Midbrain (tissue), 1 donor: ENCODE measurements around the gene SCUBE2.
A peak's percentile ranks its signal among the peaks of the same experiment; 100 is the strongest.

ENCODE experiments used
- DNase-seq: peaks from one replicate; lab custom pipeline; 2025; lab: John Stamatoyannopoulos, UW

SCUBE2 gene

DNA sequence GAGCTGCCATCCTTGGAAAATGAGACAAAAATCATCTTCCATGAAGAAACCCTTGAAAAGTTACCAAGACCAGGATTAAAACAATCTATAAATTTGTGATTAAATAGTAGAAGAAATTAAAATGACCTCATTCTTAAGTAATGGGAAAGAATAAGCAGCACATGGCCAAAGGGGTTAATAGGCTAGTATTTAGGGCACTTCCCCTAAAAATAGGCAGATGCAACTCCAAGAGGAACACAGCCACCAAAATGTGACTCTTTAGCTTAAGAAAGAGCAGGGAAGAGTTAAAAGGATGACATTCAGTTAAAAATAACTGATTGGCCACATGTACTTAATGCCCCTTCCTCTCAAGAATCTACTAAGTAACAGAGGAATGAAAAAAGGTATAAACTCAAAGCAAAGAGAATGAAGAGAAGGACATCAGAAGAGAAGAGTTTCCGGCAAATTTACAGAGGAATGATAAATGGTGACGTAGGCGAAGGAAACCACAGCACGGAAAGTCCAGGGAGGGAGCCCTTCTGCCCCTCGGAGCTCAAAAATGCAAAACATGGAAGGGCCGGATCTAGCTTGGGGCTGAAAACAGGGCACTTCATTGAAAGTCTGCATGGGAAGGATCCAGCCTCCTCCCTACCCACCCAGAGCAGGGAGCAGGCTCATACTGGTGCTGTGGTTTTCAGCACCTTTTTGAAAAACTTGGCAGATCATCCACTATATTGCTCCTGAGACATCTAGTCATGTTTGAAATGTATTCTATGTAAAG lies 17.8 kb downstream of the SCUBE2 start:
- DNase-seq = no peak

DNA sequence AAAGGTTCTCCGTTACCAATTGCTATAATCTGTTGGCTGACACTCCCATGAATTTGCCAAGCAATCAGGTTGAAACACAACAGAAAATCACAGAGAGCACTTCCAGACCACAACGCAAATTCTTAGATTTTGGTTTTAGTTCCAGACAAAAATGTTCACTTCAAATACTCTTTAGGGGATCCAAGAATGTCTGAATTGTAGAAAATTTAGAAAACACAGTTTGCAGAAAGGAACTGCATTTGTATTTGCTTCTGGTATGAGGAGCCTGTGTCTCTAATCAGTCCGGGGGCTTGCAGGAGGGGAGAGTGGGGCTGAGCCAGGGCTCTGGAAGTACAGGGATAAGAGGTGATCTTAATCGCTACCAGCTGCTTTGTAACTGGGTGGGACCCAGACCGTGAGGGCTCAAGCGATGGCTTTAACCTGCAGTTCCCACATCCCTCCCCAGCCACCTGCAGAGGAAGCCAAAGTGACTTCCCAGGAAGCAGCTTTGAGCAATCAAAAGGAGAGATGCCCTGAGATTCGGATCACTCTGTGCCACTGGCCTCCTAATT lies 18.7 kb downstream of the SCUBE2 start:
- DNase-seq = no peak

DNA sequence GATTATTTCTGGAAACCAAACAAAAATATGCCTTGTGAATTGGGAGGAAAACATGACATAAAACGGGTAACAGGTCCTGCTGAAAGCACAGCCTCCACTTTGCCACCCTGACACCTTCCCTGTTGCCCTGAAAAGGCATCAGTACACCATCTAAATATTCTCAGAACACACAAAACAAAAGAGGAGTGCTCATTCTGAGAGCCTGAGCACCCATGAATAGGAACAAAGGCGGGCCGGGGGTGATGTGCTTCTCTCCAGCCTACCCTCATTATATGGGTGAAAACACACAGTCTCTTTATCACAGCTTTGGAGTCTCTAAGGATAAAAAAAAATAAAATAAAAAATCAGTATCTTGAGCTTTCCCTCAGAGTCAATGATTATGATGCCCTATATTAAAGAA lies 19.7 kb downstream of the SCUBE2 start:
- no peak for DNase-seq

DNA sequence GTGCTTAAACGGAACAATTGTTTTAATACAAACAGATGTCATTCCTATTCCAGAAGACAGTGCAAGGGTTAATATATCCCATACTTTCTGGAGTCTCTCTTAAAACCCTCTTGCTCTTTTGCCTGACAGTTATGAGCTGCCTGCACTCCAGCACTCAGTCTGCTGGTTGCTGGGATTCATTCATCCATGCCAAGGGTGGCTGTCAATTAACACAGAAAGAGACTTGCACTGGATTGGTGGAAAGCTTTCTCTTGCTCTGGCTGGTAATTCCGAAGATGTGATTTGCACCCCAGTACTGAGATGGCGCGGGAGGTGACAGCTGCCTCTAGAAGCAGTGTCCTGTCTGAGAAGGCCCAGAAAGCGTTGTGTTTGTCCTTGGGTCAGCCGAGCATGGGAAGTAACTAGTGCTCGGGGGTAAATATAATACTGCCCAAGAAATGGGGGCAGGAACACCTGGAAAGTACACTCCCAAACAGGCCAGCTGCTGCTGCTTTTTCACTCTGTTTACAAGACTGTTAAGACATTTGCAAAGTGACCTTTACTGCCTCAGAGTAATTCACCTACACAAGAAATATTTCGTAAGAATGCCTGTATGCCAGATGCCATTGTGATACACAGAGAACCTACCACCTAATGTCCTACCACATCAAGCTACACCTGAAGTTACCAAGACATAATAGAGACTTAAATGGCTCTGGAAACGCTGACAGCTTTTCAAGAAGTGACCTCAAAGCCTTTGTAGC lies 20.5 kb downstream of the SCUBE2 start:
- DNase-seq = no peak

DNA sequence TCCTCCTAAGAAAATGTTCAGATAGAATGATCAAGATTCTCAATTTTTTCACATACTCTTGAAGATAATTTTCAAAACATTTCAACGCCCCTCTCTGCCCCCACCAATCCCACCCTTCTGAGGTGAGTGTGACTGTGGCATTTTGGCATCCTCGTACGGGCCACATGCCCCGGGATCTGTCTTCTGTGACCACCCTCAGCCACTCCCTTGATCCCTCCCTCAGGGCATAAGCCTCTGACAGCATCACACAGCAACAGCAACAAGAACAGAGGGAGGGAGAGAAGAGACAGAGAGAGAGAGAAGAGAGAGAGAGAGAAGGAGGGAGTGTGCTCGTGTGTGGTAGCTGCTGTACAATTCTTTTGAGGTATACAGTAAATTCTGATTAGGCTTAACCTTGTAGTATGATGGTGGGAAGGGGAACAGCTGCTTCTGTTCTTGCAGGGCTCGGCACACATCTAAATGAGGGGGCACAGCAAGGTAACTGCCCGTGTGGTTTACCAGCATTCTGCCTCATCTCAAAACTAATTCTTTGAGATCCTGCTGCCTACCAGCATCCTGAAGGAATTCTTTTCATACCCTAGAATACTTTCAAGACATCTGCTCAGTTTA lies 21.4 kb downstream of the SCUBE2 start:
- no peak for DNase-seq

DNA sequence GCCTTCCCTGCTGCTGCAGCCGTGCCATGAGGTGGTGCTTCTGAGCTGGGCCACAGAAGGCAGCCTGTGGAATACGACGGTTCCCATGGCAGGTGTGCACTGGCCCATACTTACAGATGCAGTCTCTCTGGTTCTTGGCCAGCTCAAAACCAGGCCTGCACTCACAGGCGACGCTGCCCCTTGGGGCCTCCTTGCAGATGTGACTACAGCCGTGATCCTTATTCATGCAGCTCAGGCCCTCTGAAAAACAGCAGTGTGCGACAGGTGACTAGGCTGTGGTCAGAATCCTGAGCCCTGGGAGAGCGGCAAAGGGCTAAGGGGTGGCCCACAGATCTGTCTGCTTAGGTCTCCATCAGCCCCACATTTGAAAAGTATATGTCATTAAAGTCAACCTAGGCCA lies 22.1 kb downstream of the SCUBE2 start:
- DNase-seq = no peak

DNA sequence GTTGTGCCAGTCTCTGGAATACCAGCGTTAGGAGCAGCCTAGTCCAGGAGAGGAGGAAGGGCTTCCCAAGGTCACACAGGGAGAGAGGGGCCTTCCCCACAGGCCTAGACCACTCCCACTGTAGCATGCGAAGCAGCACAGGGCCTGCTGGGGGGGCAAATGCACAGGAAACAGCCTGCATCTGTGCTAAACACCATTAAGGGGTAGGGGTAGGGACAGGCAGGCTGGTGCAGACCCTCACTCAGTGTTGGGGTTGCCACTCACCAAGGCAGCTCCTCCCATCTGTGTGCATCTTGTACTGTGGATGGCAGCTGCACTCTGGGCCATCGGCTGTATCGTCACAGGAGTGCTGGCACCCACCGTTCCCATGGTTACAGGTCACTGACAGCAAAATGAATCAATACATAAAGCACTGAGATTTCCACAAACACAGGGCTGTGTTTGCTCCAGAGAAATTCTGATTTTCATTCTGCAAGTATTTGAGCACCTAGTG lies 24.9 kb downstream of the SCUBE2 start:
- DNase-seq = no peak

DNA sequence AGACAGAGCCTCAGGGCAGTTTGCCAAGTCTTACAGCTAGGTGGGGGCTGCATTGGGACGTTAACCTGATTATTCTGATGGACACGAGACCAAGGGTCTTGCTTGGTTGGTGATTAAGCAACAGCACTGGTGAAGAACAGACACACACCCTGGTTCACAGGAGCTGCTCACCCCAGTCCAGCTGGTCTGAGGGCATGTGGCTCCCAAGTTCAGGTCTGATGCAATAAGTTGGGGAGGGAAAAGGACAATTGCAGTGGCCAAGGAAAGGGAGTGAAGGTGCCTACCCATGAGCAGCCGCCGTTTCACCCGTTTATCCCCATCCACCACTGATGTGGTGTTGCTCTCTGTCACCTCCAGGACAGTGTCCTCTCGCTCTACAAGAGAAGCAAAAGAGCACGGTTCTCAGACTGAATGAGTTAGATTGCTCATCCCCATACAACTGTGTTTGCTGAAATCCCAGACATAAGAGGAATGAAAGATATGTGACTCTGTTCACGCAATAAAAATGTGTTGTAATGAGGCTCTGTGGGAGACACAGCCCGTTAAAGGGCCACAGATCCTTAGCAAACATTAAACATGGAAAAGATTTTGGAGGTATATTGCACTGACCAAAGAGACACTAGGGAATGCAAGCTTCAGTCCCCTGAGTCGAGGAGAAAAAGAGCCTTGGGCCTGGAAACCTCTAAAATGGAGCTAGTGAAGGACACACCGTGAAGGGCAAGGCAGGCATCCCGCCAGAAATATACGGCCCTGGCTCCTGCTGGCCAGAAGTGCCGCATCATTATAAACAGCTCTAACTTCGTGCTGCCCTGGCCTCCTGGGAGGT lies 25.6 kb downstream of the SCUBE2 start:
- no peak for DNase-seq

DNA sequence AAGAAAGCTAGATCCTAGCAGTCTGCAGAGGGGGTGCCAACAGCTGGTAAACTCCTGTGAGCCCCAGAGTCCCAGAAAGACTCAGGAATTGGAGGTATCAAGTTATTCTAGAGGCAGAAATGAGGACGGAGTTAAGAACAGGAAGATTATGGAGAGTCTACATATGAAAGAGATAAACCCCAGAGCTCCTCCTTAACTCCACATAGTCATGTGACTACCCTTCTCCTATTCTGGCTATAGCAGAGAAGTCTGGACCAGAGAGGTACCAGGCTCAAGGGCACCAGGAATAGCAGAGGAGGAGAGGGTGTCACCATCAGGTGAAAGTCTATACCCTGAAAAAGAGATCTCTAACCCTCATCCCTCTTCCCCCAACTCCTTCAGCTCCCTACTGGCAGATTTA lies 29.6 kb downstream of the SCUBE2 start:
- no peak for DNase-seq

DNA sequence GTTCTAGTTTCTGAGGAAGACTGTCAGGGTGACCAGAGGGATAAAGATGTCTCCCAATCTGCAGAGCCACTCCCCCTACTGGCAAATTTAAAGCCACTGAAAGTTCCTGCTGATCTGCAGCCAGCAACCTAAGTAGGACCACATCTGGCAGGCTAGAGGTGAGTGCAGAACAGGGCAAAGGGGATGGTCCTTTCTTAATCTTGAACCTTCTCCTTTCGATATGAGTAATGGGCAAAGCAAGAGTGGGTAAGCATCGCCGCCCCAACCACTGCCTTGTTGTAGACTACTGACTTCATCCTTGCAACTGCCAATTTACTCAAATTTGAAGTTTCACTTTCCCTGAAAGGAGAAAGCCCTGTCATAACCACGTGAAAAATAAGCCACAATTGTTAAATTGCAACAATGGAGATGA lies 30.7 kb downstream of the SCUBE2 start:
- no peak for DNase-seq

DNA sequence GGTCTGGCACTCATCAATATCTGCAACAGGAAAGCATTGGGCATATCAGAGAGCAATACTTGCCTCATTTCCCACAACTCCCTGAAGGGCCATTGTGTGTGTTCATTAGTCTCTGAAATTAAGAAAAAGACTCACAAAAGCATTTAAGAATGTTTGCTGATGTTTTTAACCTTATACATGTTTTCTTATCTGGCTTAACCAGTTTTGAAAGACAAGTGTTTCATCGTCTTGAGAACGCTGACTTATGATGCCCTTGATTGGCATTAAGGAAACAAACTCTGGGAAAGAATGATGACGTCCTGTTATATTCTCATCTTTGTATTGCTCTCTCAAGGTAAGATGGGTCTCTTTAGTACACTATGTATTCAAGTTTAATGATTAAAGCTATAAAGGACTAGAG lies 32.0 kb downstream of the SCUBE2 start:
- no peak for DNase-seq

DNA sequence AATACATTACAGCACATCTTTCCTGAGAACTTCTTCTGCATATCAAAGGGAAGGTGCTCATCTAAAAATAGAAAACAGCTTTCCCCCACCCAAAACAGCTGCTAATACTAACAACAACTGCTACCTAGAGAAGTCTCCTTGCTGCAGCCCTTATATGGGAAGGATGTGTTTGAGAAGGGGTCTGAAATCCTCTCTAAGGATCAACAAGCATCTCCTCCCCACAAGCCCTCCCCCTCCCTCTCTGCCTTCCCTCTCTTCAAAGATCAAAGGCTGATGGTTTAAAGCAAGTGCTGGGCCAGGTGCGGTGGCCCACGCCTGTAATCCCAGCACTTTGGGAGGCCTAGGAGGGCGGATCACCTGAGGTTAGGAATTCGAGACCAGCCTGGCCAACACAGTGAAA lies 33.5 kb downstream of the SCUBE2 start:
- DNase-seq = no peak

DNA sequence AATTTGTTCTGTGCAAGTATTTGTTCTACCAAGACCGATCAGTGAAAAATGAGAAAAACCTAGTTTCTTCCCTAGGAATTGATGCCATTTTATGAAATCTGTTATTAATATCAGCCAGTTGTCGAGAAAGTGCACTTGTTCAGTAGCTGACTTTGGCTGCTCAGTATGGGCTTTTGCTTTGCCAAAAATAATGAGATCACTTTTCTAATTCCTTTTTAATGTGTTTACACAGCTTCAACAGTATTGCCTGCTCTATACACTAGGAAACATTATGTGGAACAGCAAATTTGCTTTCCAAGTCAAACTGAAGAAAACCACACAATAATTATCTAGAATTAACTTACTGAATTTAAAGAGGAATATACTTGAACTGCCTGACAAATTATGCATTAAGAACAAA lies 34.4 kb downstream of the SCUBE2 start:
- no peak for DNase-seq

DNA sequence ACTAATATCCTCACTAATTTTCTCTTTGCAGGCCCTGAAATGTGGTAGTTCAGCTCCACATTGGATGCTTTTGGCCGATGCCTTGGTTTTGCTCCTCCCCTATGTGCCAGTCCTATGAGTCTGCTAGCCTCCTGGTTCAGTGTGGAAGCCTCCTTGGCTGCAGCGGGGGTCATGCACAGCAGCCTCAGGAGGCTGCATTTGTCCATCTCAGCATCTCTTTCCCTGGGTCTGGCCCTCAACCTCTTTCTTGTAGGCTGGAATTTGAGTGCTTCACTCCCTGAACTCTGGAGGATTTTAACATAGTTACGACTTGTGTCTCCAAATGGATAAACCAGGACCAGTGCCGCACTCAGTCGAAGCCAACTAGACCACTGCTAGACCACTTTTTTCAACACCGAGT lies 34.9 kb downstream of the SCUBE2 start:
- no peak for DNase-seq

DNA sequence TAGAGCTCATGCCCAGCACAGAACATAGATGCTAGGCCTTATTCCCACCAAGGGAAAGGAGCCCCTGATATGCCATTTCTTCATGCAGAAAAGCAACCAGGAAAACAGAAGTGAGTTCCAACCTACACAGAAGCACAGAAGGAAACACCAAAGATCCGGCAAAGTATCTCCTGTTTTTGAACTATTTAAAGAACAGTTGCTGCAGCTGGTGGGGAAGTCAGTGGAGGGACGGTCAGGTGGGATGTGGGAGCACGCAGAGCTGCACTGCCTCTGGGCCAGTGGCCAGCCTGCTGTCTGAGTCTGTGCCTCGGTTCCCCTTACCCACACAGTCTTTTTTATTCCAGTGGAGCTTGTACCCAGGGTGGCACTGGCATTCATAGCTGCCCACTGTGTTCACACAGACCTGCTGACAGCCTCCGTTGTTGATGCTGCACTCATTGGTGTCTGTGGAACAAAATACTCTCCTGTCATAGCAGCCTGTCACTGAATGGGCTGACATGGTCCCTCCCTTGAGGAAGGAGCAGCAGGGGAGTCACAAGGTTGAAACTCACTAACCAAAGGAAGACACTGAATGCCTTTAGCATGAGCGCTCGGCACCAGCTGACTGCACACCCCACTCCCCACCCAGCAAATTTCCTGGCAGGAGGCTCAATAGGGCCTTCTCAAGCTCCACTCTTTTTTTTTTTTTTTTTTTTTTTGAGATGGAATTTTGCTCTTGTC lies 37.9 kb downstream of the SCUBE2 start:
- peak; percentile 7 for DNase-seq

DNA sequence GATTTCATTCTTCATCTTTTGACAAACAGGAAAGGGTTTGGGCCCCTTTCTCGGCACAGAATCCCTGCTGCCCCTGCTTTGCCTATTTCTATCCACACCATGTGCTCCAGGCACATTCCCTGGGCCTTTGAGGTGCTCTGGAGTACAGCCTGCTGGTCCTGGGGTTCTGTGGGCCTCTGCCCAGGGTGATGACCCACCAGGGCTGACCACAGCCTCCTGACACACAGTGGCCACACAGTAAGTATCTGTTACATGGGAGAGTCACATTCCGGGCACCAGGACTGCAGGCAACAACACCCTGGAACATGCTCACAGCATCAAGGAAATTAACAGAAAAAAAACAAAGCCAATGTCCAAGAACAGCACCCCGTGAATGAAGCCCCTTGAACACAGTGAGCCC lies 39.1 kb downstream of the SCUBE2 start:
- no peak for DNase-seq

DNA sequence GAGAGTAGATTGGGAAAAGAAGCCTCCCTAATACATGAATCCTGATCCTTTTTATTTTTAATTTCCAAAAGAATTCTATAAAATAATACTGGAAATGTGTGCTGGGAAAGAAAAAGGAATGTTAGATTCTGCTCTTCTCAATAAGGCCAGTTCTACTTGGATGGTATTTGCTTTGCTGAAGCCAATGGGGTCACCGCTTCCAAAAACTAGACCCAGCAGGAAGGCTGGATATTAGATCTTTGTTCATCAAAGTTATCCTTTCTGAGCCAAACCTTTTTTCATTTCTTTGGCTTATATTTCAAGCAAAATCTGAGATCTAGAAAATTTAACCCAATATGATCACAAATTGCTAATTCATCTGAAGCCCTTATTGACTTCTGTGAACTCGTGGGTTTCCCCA lies 41.4 kb downstream of the SCUBE2 start:
- no peak for DNase-seq

DNA sequence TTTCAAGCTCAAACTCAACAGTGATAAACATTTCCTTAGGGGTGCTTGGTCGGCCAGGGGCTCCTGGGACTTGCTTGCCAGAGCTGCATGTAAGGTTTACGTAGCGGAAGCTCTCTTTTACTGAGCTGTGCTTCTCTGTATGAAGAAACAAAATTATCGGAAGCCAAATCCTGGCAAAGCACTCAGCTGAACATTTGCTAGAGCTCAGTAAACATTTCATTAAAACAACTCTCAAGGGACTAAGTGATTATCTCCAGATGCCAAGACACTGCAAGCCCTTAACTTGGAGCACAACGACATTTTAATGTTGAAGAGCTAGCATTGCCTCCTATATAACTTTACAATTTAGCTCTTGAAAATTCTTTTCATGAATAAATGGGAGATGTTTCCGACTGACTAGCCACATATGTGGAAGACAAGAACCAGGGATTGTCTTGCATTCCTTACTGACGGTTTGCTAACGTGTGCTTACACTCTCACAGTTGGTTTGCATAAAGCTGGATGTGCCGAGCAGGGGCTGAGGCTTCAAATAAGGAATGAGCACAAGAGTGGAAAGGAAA lies 43.4 kb downstream of the SCUBE2 start:
- no peak for DNase-seq

DNA sequence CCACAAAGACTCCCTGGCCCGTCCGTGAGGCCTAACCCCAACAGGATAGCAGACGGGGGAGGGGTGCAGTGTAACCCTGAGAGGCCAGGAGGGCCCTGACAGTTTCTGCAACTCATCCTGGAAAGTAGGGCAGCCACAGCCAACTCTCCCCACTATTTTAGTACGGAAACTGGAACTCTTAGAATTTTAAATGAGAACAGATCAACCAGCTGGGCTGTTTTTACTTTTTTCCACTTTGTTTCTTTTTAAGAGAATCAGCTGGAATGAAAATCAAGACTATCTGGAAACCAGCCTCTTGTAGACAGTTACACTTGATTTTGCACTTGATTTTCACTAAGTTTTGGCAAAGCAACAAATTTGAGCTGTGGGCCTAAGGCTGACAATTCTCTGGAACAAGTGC lies 44.9 kb downstream of the SCUBE2 start:
- no peak for DNase-seq

DNA sequence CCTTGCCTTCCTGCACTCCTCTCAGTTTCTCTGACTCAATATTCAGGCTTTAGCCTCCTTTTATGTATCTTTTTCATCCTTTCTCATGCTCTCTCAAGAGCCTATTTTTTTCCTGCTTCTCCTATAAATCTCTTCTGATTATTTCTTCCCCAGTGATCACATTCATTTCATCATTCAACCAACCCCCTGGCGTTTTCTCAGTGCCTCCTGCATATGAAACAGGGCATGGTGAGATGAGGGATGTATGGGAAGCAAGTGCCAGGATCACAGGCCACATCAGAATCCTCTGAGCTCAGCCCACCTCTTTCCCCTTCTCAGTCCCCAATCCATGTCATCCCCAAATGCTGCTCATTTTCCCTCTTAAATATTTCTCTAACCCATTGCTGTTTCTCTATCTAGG lies 48.9 kb downstream of the SCUBE2 start:
- no peak for DNase-seq

DNA sequence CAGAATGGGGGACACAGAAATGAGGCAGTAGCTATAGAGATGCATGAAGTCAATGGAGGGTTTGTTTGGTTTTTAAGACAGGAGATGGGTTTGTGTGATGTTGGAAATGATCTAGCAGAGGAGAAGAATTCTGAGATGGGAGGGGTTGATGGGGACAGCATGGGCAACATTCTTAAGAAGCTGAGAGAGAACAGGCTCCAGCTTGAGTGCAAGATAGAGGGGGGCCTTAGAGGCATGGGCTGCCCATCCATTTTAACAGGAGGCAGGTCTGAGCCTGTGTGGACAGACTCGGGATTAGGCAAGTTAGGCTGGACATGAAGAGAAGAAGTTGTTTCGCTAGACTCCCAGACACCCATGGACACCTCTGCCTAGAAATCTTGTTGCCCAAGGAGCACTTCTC lies 49.7 kb downstream of the SCUBE2 start:
- DNase-seq = no peak
